ENCODE data around the gene CEP170B.
A peak's percentile ranks its signal among the peaks of the same experiment; 100 is the strongest.

The CEP170B gene

GRCh38 chr14:104865081-104865630 lies at the start of gene CEP170B:
Gene CEP170B (plus strand): TSS chr14:104865268. CDS start chr14:104868451, 3,183 bp downstream.
- H3K27me3 ChIP-seq, result peaks cover 59% of the 10 kb centered on the region
- H3K9me3 ChIP-seq, result 0 out of 2 replicates have a peak, but pooled peaks cover 14% of the 10 kb centered on the region
- peak within 1 kb of the TSS; percentile 98 for H3K4me2 ChIP-seq
- H4K20me1 ChIP-seq, result peaks cover 59% of the 10 kb centered on the region
- TF ChIP-seq Cebpa-rat (IDR thresholded peaks at IDR 0.05), result no peak
- peaks cover 22% of the 10 kb centered on the region for H3K4me1 ChIP-seq
- H3K36me3 ChIP-seq, result no peaks in the 10 kb centered on the region
- peak within 1 kb of the TSS; percentile 70 for H3K9ac ChIP-seq
- H3K27ac ChIP-seq, result peak within 1 kb of the TSS; percentile 22; the same call in 1 of the 2 replicates
- H3K4me3 ChIP-seq, result peak within 1 kb of the TSS; percentile 79

DNA sequence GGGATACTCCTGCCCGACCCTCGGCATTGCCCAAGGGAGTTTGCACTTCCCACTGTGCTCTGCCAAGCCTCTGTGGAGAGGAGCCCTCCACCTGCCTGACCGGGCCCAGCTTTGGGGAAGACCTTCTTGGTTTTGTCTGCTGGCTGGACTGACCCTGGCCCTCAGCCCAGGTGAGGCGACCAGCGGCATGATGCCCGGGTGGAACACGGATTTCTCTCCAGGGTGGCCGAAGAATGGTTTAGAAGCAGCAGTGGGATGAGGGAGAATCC lies 48.5 kb upstream of the CEP170B start:
- no peak for TF ChIP-seq Cebpa-rat (IDR thresholded peaks at IDR 0.05)
- Histone ChIP-seq H3K4me1 (peaks cover 28% of the 10 kb centered on the region), H3K9me3 (no peaks in the 10 kb centered on the region), H3K4me3 (peak overlapping the region; percentile 88), H3K36me3 (peaks cover 29% of the 10 kb centered on the region), H4K20me1 (peaks cover 5% of the 10 kb centered on the region; the same call in 1 of the 2 replicates), H3K9ac (peak overlapping the region; percentile 95), H3K4me2 (peak overlapping the region; percentile 91), H3K27ac (peak overlapping the region; percentile 93), H3K27me3 (no peaks in the 10 kb centered on the region)

DNA sequence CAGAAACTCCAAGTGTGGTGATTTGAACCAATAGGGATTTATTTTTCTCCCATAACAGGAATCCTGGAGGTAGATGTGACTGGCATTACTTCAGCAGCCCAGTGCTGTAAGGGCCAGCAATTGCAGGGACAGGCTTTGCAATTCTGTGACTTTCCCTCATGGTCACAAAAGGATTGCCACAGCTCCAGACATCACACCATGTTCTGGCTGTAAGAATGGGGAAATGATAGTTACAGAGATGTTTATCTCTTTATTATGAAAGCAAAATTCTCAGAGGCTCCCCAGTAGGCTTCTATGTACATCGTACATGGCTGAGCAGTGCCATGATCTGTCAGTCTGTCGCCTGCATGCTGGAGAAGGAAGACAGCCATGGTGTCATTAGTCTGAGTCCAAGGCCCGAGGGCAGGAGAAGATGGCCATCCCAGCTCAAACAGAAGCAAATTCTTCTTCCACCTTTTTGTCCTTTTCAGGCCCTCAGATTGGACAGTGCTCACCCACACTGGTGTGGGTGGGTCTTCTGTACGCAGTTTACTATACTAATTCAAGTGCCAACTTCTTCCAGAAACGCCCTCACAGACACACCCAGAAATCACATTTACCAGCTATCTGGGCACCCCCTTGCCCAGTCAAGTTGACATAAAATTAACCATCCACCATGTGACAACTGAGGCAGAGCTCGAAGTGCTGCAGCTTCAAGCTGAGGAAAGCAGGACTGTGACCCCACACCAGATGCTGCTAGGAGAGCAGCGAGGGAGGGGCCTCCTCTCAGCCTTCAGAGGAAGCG lies 46.9 kb upstream of the CEP170B start:
- no peak overlapping the region for H3K9ac ChIP-seq
- no peak for TF ChIP-seq Cebpa-rat (IDR thresholded peaks at IDR 0.05)
- H3K27ac ChIP-seq, result no peak overlapping the region
- no peaks in the 10 kb centered on the region for H3K9me3 ChIP-seq
- peaks cover 5% of the 10 kb centered on the region; the same call in 1 of the 2 replicates for H4K20me1 ChIP-seq
- peaks cover 28% of the 10 kb centered on the region for H3K4me1 ChIP-seq
- H3K4me3 ChIP-seq, result no peak overlapping the region
- H3K27me3 ChIP-seq, result no peaks in the 10 kb centered on the region
- no peak overlapping the region for H3K4me2 ChIP-seq
- peaks cover 26% of the 10 kb centered on the region for H3K36me3 ChIP-seq

DNA sequence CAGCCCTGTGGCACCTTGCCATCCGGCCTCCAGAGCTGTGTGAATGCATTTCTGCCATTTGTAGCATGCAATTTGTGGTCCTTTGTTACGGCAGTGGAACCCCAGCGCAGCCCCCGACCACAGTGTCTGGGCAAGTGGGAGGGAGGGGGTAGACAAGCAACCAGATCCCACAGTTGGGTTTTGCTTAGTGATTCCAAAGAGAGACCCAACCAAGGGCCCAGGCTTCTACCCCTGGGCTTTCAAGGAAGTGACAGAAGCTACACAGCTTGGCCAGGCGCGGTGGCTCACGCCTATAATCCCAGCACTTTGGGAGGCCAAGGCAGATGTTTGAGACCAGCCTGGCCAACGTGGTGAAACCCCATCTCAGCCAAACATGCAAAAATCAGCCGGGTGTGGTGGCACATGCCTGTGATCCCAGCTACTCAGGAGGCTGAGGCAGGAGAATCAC lies 46.3 kb upstream of the CEP170B start:
- Histone ChIP-seq H3K4me3 (no peak overlapping the region), H3K4me1 (peaks cover 26% of the 10 kb centered on the region), H4K20me1 (peaks cover 5% of the 10 kb centered on the region; the same call in 1 of the 2 replicates), H3K27me3 (no peaks in the 10 kb centered on the region), H3K9me3 (no peaks in the 10 kb centered on the region), H3K36me3 (peaks cover 26% of the 10 kb centered on the region), H3K27ac (no peak overlapping the region; the same call in 1 of the 2 replicates), H3K9ac (no peak overlapping the region), H3K4me2 (no peak overlapping the region)
- TF ChIP-seq Cebpa-rat (IDR thresholded peaks at IDR 0.05), result no peak

DNA sequence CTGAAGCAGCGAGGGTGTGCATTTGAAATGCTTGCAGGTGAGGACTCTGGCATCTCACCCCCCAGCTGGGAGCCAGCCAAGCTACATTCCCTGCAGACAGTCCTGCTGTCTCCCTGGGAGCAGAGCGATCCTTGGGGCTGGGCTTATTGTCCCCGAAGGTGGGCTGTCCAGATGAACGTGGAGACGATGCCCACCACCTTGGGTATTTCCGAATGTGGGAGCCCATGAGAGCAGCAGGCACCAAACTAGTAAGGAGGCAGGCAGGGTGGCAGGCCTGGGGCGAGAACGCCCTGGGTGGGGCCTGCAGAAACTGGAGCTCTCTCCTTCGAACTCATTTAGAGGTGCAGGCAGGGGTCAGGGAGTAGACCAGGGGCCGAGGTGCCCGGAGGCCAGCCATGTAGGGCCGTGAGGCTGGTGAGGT lies 45.7 kb upstream of the CEP170B start:
- H3K36me3 ChIP-seq, result peaks cover 26% of the 10 kb centered on the region
- peaks cover 20% of the 10 kb centered on the region for H3K4me1 ChIP-seq
- 0 out of 2 replicates have a peak overlapping the region, but pooled peaks have one; percentile 29 for H3K9ac ChIP-seq
- no peak overlapping the region for H3K4me2 ChIP-seq
- H3K9me3 ChIP-seq, result no peaks in the 10 kb centered on the region
- H3K27ac ChIP-seq, result peak overlapping the region; percentile 13; the same call in 1 of the 2 replicates
- TF ChIP-seq Cebpa-rat (IDR thresholded peaks at IDR 0.05), result no peak
- no peaks in the 10 kb centered on the region for H3K27me3 ChIP-seq
- H4K20me1 ChIP-seq, result peaks cover 4% of the 10 kb centered on the region; the same call in 1 of the 2 replicates
- H3K4me3 ChIP-seq, result no peak overlapping the region

DNA sequence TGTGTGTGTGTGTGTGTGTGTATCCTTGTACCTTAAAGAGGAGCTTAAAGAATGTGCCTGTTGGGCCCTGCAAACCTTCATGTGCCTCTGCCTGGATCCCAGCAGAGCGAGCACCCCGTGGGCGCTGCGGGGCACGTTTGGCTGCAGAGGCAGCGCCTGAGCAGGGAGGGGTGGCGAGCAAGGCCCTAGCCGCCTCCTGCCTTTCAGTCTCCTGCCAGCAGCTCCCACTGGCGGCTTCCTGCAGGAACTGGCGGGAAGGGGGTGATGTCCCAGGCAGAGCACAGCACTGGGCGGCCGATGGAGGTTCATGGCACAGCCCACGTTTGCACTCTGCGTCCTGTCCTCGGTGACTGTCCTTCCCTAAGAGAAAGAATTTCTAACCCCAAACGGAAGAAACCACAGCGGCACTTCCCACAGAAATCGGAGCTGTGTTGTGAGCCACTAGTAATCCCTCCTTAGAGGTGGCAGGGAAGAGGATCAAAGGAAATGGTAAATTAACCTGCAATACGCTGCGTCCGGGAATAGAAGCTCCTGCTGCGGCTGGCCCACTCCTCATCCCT lies 44.3 kb upstream of the CEP170B start:
- H3K27me3 ChIP-seq, result peaks cover 11% of the 10 kb centered on the region
- no peak overlapping the region for H3K4me3 ChIP-seq
- H3K9ac ChIP-seq, result no peak overlapping the region
- no peak for TF ChIP-seq Cebpa-rat (IDR thresholded peaks at IDR 0.05)
- H4K20me1 ChIP-seq, result no peaks in the 10 kb centered on the region; the same call in 1 of the 2 replicates
- H3K4me1 ChIP-seq, result peaks cover 15% of the 10 kb centered on the region
- peaks cover 26% of the 10 kb centered on the region for H3K36me3 ChIP-seq
- H3K9me3 ChIP-seq, result no peaks in the 10 kb centered on the region
- no peak overlapping the region for H3K4me2 ChIP-seq
- H3K27ac ChIP-seq, result no peak overlapping the region

- Histone ChIP-seq H3K27me3 (peaks cover 16% of the 10 kb centered on the region), H3K27ac (no peak overlapping the region), H3K36me3 (peaks cover 26% of the 10 kb centered on the region), H4K20me1 (no peaks in the 10 kb centered on the region), H3K4me1 (peaks cover 16% of the 10 kb centered on the region), H3K9me3 (no peaks in the 10 kb centered on the region), H3K4me3 (no peak overlapping the region), H3K9ac (no peak overlapping the region), H3K4me2 (no peak overlapping the region)
- no peak for TF ChIP-seq Cebpa-rat (IDR thresholded peaks at IDR 0.05)
Measured at GRCh38 chr14:104821229-104821945, 43.7 kb upstream of the CEP170B start.

DNA sequence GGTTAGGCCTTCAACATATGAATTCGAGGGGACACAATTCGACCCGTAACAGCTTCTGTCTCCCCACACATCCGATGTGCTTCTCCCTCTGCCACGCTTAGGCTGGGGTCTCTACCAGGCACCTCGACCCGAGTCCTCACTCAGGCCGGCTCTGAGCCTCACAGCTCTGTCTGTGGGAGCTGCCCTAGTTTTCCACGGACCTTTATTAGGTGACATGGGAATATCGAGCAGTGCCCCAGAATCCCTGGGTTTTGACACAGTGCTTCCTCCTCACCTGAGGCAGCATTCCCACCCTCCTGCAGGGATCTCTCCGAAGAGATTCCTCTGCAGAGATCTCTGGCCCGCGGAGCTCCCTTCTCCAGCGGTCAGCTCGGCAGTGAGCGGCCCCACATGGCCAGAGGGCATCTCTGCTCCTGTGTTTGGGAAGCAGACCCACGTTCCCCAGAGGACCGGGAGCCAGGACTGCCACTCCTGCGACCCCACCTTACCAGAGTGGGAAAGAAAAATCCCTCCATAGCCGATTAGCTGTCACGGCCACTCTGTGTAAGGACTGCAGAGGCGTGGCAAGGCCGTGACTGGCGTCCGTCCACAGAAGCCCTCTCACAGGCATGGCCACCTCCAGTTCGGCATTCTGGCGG lies 43.0 kb upstream of the CEP170B start:
- H3K9me3 ChIP-seq, result no peaks in the 10 kb centered on the region
- H3K4me3 ChIP-seq, result no peak overlapping the region
- no peak overlapping the region for H3K9ac ChIP-seq
- H4K20me1 ChIP-seq, result peaks cover 2% of the 10 kb centered on the region; the same call in 1 of the 2 replicates
- H3K4me2 ChIP-seq, result no peak overlapping the region
- peaks cover 26% of the 10 kb centered on the region for H3K36me3 ChIP-seq
- TF ChIP-seq Cebpa-rat (IDR thresholded peaks at IDR 0.05), result no peak
- peaks cover 13% of the 10 kb centered on the region for H3K4me1 ChIP-seq
- H3K27me3 ChIP-seq, result peaks cover 18% of the 10 kb centered on the region
- no peak overlapping the region for H3K27ac ChIP-seq

Measured in BLaER1 (cell line).